Esophagus squamous epithelium (tissue), 4 donors: ENCODE data around the gene KRTAP10-7.

Experiments used
- CTCF ChIP-seq, 6 experiments: fragments of 450-650 bp in 4 of 6; fragments of 200-600 bp in 2 of 6; sonication (generic) in 2 of 6; IDR thresholded peaks; one replicate each; pipeline ENCODE4 v1.5.1; 2016 to 2019; ENCODE audit warnings: antibody characterized with exemption in 6 of 6, mild to moderate bottlenecking in 4 of 6, moderate library complexity in 4 of 6
- POLR2A ChIP-seq, 4 donors: fragments of 450-650 bp; IDR thresholded peaks; one replicate each; pipeline ENCODE4 v1.6.1; 2017; ENCODE audit warnings: antibody characterized with exemption in 4 of 4, mild to moderate bottlenecking in 4 of 4, moderate library complexity in 3 of 4

- TF ChIP-seq CTCF (IDR thresholded peaks at IDR 0.05) (no peak), POLR2A (IDR thresholded peaks at IDR 0.05) (no peak)
These were observed 5.9 kb upstream of the KRTAP10-7 start for GRCh38 chr21:44594406-44594916.
